ENCODE results near the gene TNNT3. TPM values are rescaled to one million over a fixed set of nuclear protein-coding genes. Genes with fewer than 3 reads are reported as not detected.

Gene TNNT3
- total RNA-seq, 2 donors from 2014 or later: not detected

DNA sequence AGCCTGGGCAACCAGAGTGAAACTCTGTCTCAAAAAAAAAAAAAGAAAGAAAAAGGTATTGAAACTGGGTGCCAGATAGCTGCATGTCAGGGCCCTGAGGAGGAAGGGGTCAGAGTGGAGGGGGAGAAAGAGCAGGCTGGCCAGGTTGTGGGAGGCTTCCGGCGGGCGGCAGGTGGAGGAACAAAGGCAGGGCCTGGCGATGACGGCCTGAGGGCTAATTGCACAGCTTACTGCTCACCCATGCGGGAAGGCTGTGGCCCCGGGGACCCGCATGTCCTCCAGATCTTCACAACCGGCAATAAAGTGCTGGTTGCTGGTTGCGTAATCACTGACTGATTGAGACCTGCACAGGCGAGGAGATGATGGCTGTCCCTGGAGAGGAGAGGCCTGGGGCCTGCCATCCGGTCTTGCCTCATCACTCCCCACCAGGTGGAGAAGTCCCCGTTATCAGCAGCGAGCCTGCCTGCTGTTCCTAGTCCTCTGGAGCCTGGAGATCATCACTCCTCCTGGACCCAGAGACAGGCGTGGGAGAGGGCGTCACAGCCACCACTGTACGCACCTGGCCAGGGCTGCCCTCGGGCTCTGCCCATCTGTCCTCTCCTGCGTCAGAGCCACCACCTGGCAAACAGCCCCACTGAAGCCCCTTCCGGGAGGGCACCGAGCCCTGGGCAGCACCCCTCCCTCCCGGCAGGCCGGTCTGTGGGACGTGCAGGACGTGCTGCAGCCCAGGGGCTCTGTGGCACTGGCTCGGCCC is 59.4 kb downstream of the TNNT3 start:
- no peak overlapping the region for H3K4me3 ChIP-seq (ENCODE audit: low read length)
- no peak overlapping the region for H3K27ac ChIP-seq (ENCODE audit: low read depth, low read length)
- no peak overlapping the region for H3K27ac Mint-ChIP-seq
- no peak for DNase-seq
- TF ChIP-seq CTCF (conservative IDR thresholded peaks at IDR 0.05): no peak
- H3K4me3 Mint-ChIP-seq: no peak overlapping the region
- no peaks in the 10 kb centered on the region for H3K4me1 ChIP-seq (ENCODE audit: control insufficient read depth, insufficient read depth, low read length)
- no peaks in the 10 kb centered on the region for H3K27me3 Mint-ChIP-seq (ENCODE audit: insufficient read depth)
- H3K36me3 Mint-ChIP-seq (ENCODE audit: low read depth): no peaks in the 10 kb centered on the region
- H3K9me3 ChIP-seq (ENCODE audit: control insufficient read depth, low read length): no peaks in the 10 kb centered on the region
- no peaks in the 10 kb centered on the region for H3K36me3 ChIP-seq (ENCODE audit: control insufficient read depth, insufficient read depth, low read length)
- H3K4me1 Mint-ChIP-seq: no peaks in the 10 kb centered on the region
- no peaks in the 10 kb centered on the region for H3K9me3 Mint-ChIP-seq
- no peaks in the 10 kb centered on the region for H3K27me3 ChIP-seq (ENCODE audit: control insufficient read depth, insufficient read depth, low read length, poor library complexity, severe bottlenecking)
- 94% methylated on average over 5 of the region's 26 CpGs; no CpG with 5 or more reads in 1 of the 2 experiments for WGBS, 2 experiments (ENCODE audit: insufficient coverage in 1 of 2, insufficient read length in 1 of 2)
- H3K9ac ChIP-seq (ENCODE audit: extremely low read depth, low read length, poor library complexity, severe bottlenecking): no peak overlapping the region

- Mint-ChIP-seq H3K27ac (no peak overlapping the region), H3K4me1 (no peaks in the 10 kb centered on the region), H3K27me3 (ENCODE audit: insufficient read depth) (no peaks in the 10 kb centered on the region), H3K36me3 (ENCODE audit: low read depth) (no peaks in the 10 kb centered on the region), H3K9me3 (no peaks in the 10 kb centered on the region), H3K4me3 (no peak overlapping the region)
- Histone ChIP-seq H3K27ac (ENCODE audit: low read depth, low read length) (no peak overlapping the region), H3K4me3 (ENCODE audit: low read length) (no peak overlapping the region), H3K4me1 (ENCODE audit: control insufficient read depth, insufficient read depth, low read length) (no peaks in the 10 kb centered on the region), H3K27me3 (ENCODE audit: control insufficient read depth, insufficient read depth, low read length, poor library complexity, severe bottlenecking) (no peaks in the 10 kb centered on the region), H3K9ac (ENCODE audit: extremely low read depth, low read length, poor library complexity, severe bottlenecking) (no peak overlapping the region), H3K9me3 (ENCODE audit: control insufficient read depth, low read length) (no peaks in the 10 kb centered on the region), H3K36me3 (ENCODE audit: control insufficient read depth, insufficient read depth, low read length) (no peaks in the 10 kb centered on the region)
- WGBS, 2 experiments (ENCODE audit: insufficient coverage in 1 of 2, insufficient read length in 1 of 2): no CpG with 5 or more reads among the region's 11 CpGs
- no peak for DNase-seq
- no peak for TF ChIP-seq CTCF (conservative IDR thresholded peaks at IDR 0.05)
Measured at GRCh38 chr11:1979607-1980006, 60.1 kb downstream of the TNNT3 start.

GRCh38 chr11:1982873-1983600 is 63.5 kb downstream of the TNNT3 start:
- Mint-ChIP-seq H3K9me3 (no peaks in the 10 kb centered on the region), H3K36me3 (ENCODE audit: low read depth) (no peaks in the 10 kb centered on the region), H3K4me1 (no peaks in the 10 kb centered on the region), H3K27ac (no peak overlapping the region), H3K4me3 (no peak overlapping the region), H3K27me3 (ENCODE audit: insufficient read depth) (no peaks in the 10 kb centered on the region)
- no CpG with 5 or more reads among the region's 26 CpGs for WGBS, 2 experiments (ENCODE audit: insufficient coverage in 1 of 2, insufficient read length in 1 of 2)
- Histone ChIP-seq H3K4me1 (ENCODE audit: control insufficient read depth, insufficient read depth, low read length) (no peaks in the 10 kb centered on the region), H3K27me3 (ENCODE audit: control insufficient read depth, insufficient read depth, low read length, poor library complexity, severe bottlenecking) (no peaks in the 10 kb centered on the region), H3K4me3 (ENCODE audit: low read length) (no peak overlapping the region), H3K9me3 (ENCODE audit: control insufficient read depth, low read length) (no peaks in the 10 kb centered on the region), H3K36me3 (ENCODE audit: control insufficient read depth, insufficient read depth, low read length) (no peaks in the 10 kb centered on the region), H3K9ac (ENCODE audit: extremely low read depth, low read length, poor library complexity, severe bottlenecking) (no peak overlapping the region), H3K27ac (ENCODE audit: low read depth, low read length) (no peak overlapping the region)
- no peak for TF ChIP-seq CTCF (conservative IDR thresholded peaks at IDR 0.05)
- DNase-seq: no peak

Data from endodermal cell (in vitro differentiated cells).